DOHH2 (cell line): ENCODE results near the gene PKN1.
"Not testable (repeated sequence)": the region's sequence is repeated elsewhere in the genome, so short reads cannot be mapped to it uniquely, and the experiment has no call there.

ENCODE experiments used
- H3F3A ChIP-seq: fragments of 200-600 bp; sonication (generic), shearing (Covaris generic); 2 replicates; pipeline ENCODE4 v1.6.0; 2016; ENCODE audit warnings: antibody characterized with exemption, mild to moderate bottlenecking; ENCODE audit not compliant: control insufficient read depth, insufficient read depth
- H3K27ac ChIP-seq: fragments of 200-600 bp; sonication (generic); 2 replicates; pipeline ENCODE4 v1.5.1; 2014; ENCODE audit warnings: low read depth, mild to moderate bottlenecking, low read length, moderate library complexity
- H3K27me3 ChIP-seq: fragments of 200-600 bp; sonication (generic); 2 replicates; pipeline ENCODE4 v1.6.1; 2014; ENCODE audit warnings: mild to moderate bottlenecking, low read length, mixed read lengths; ENCODE audit not compliant: control insufficient read depth
- H3K36me3 ChIP-seq: fragments of 200-600 bp; sonication (generic); 2 replicates; pipeline ENCODE4 v1.6.1; 2014; ENCODE audit warnings: mild to moderate bottlenecking, low read length, moderate library complexity, mixed read lengths; ENCODE audit not compliant: control insufficient read depth
- H3K4me1 ChIP-seq: fragments of 200-600 bp; sonication (generic); 2 replicates; pipeline ENCODE4 v1.6.1; 2014; ENCODE audit warnings: mild to moderate bottlenecking, low read length, mixed read lengths; ENCODE audit not compliant: control insufficient read depth
- H3K4me2 ChIP-seq: fragments of 200-600 bp; sonication (generic); 2 replicates; pipeline ENCODE4 v1.6.0; 2014; ENCODE audit warnings: mild to moderate bottlenecking, low read length, moderate library complexity
- H3K4me3 ChIP-seq: fragments of 200-600 bp; sonication (generic); 2 replicates; pipeline ENCODE4 v1.5.1; 2014; ENCODE audit warnings: mild to moderate bottlenecking, low read length, mixed read lengths
- H3K79me2 ChIP-seq: fragments of 200-600 bp; sonication (generic); 2 replicates; pipeline ENCODE4 v1.6.1; 2014; ENCODE audit warnings: mild to moderate bottlenecking, low read length, mixed read lengths; ENCODE audit not compliant: control insufficient read depth
- H3K9me2 ChIP-seq: fragments of 200-600 bp; sonication (generic); replicated peaks from 2 replicates; pipeline ENCODE4 v1.6.1; 2014; ENCODE audit warnings: mild to moderate bottlenecking, low read length, mixed read lengths; ENCODE audit not compliant: control insufficient read depth
- H3K9me3 ChIP-seq: fragments of 200-600 bp; sonication (generic); 2 replicates; pipeline ENCODE4 v1.6.1; 2014; ENCODE audit warnings: antibody characterized with exemption, low read length, mixed read lengths; ENCODE audit not compliant: control insufficient read depth, insufficient read depth
- H4K20me1 ChIP-seq: fragments of 200-600 bp; sonication (generic); 2 replicates; pipeline ENCODE4 v1.6.0; 2014; ENCODE audit warnings: low read depth, mild to moderate bottlenecking, antibody characterized with exemption, low read length, moderate library complexity; ENCODE audit not compliant: control insufficient read depth, insufficient read depth
- CTCF ChIP-seq: fragments of 200-600 bp; sonication (generic); IDR thresholded peaks from one replicate; pipeline ENCODE4 v1.5.1; 2014; ENCODE audit warnings: antibody characterized with exemption, mild to moderate bottlenecking, low read depth, low read length; ENCODE audit not compliant: poor library complexity, severe bottlenecking
- EZH2phosphoT487 ChIP-seq: fragments of 200-600 bp; sonication (generic); IDR thresholded peaks from 2 replicates; pipeline ENCODE4 v1.6.1; 2017; ENCODE audit warnings: borderline replicate concordance, mild to moderate bottlenecking, antibody characterized with exemption, low read length, moderate library complexity, mixed read lengths

The PKN1 gene

GRCh38 chr19:14497228-14497921 lies 64.3 kb downstream of the PKN1 start:
- Histone ChIP-seq H3K9me2 (no peaks in the 10 kb centered on the region), H3K36me3 (no peaks in the 10 kb centered on the region), H3K27me3 (0 out of 2 replicates have a peak, but pooled peaks cover 6% of the 10 kb centered on the region), H3K79me2 (no peaks in the 10 kb centered on the region), H3F3A (peaks cover 2% of the 10 kb centered on the region; the same call in 1 of the 2 replicates), H4K20me1 (no peaks in the 10 kb centered on the region), H3K27ac (no peak overlapping the region), H3K4me3 (no peak overlapping the region), H3K4me1 (peaks cover 14% of the 10 kb centered on the region), H3K4me2 (no peak overlapping the region), H3K9me3 (no peaks in the 10 kb centered on the region)
- TF ChIP-seq CTCF, result no peak
- TF ChIP-seq EZH2phosphoT487, result no peak

GRCh38 chr19:14502334-14503092 lies 69.4 kb downstream of the PKN1 start:
- H3F3A ChIP-seq, result no peaks in the 10 kb centered on the region
- H3K4me1 ChIP-seq, result peaks cover 5% of the 10 kb centered on the region
- no peaks in the 10 kb centered on the region for H3K9me3 ChIP-seq
- 0 out of 2 replicates have a peak, but pooled peaks cover 2% of the 10 kb centered on the region for H3K27me3 ChIP-seq
- no peak overlapping the region for H3K4me2 ChIP-seq
- no peak for TF ChIP-seq CTCF
- TF ChIP-seq EZH2phosphoT487, result no peak
- H3K36me3 ChIP-seq, result no peaks in the 10 kb centered on the region
- no peaks in the 10 kb centered on the region for H4K20me1 ChIP-seq
- no peak overlapping the region for H3K27ac ChIP-seq
- H3K9me2 ChIP-seq, result no peaks in the 10 kb centered on the region
- no peaks in the 10 kb centered on the region for H3K79me2 ChIP-seq
- H3K4me3 ChIP-seq, result no peak overlapping the region

GRCh38 chr19:14503285-14503684 lies 70.2 kb downstream of the PKN1 start:
- H3K4me3 ChIP-seq, result no peak overlapping the region
- TF ChIP-seq CTCF (no peak), EZH2phosphoT487 (no peak)
- no peak overlapping the region for H3K27ac ChIP-seq
- 0 out of 2 replicates have a peak, but pooled peaks cover 2% of the 10 kb centered on the region for H3K27me3 ChIP-seq
- H3K4me2 ChIP-seq, result no peak overlapping the region
- no peaks in the 10 kb centered on the region for H3K9me3 ChIP-seq
- no peaks in the 10 kb centered on the region for H3K36me3 ChIP-seq
- H3K9me2 ChIP-seq, result no peaks in the 10 kb centered on the region
- H3K79me2 ChIP-seq, result no peaks in the 10 kb centered on the region
- H4K20me1 ChIP-seq, result no peaks in the 10 kb centered on the region
- H3F3A ChIP-seq, result no peaks in the 10 kb centered on the region
- H3K4me1 ChIP-seq, result peaks cover 5% of the 10 kb centered on the region

GRCh38 chr19:14504575-14504974 lies 71.5 kb downstream of the PKN1 start:
- not testable (repeated sequence) for H3F3A ChIP-seq, H3K27me3 ChIP-seq, H3K27ac ChIP-seq, H3K9me2 ChIP-seq, H3K4me3 ChIP-seq, H3K4me2 ChIP-seq, H3K4me1 ChIP-seq, H4K20me1 ChIP-seq, H3K36me3 ChIP-seq, H3K9me3 ChIP-seq, H3K79me2 ChIP-seq
